Measurements from ENCODE around the gene DGKD.
A peak's percentile ranks its signal among the peaks of the same experiment; 100 is the strongest.

The DGKD gene

GRCh38 chr2:233418052-233418760 lies 63.9 kb downstream of the DGKD start:
- no peak overlapping the region for H3K4me2 ChIP-seq
- no peaks in the 10 kb centered on the region for H3K27me3 ChIP-seq (ENCODE audit: insufficient read depth, low read depth)
- no peaks in the 10 kb centered on the region for H4K20me1 ChIP-seq (ENCODE audit: insufficient read depth)
- H3K4me3 ChIP-seq (IDR thresholded peaks at IDR 0.05; ENCODE audit: insufficient read depth, low read depth, low read length), result no peak overlapping the region
- H3K36me3 ChIP-seq (ENCODE audit: insufficient read depth), result no peaks in the 10 kb centered on the region
- no peak overlapping the region for H3K9ac ChIP-seq
- no peaks in the 10 kb centered on the region for H3K79me2 ChIP-seq (ENCODE audit: insufficient read depth, low read depth)
- TF ChIP-seq, protein P1, sequence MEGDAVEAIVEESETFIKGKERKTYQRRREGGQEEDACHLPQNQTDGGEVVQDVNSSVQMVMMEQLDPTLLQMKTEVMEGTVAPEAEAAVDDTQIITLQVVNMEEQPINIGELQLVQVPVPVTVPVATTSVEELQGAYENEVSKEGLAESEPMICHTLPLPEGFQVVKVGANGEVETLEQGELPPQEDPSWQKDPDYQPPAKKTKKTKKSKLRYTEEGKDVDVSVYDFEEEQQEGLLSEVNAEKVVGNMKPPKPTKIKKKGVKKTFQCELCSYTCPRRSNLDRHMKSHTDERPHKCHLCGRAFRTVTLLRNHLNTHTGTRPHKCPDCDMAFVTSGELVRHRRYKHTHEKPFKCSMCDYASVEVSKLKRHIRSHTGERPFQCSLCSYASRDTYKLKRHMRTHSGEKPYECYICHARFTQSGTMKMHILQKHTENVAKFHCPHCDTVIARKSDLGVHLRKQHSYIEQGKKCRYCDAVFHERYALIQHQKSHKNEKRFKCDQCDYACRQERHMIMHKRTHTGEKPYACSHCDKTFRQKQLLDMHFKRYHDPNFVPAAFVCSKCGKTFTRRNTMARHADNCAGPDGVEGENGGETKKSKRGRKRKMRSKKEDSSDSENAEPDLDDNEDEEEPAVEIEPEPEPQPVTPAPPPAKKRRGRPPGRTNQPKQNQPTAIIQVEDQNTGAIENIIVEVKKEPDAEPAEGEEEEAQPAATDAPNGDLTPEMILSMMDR (conservative IDR thresholded peaks at IDR 0.05; ENCODE audit: low read depth, low read length), result no peak
- no peak overlapping the region for H2AFZ ChIP-seq (ENCODE audit: low read depth)
- no peak overlapping the region for H3K27ac ChIP-seq
- H3K4me1 ChIP-seq (ENCODE audit: low read depth, poor library complexity, severe bottlenecking), result peaks cover 16% of the 10 kb centered on the region

- Histone ChIP-seq H3K27ac (no peak overlapping the region), H3K36me3 (ENCODE audit: insufficient read depth) (no peaks in the 10 kb centered on the region), H3K79me2 (ENCODE audit: insufficient read depth, low read depth) (no peaks in the 10 kb centered on the region), H4K20me1 (ENCODE audit: insufficient read depth) (no peaks in the 10 kb centered on the region), H3K4me2 (peak overlapping the region; percentile 5; the same call in 1 of the 2 replicates), H3K4me1 (ENCODE audit: low read depth, poor library complexity, severe bottlenecking) (peaks cover 16% of the 10 kb centered on the region), H2AFZ (ENCODE audit: low read depth) (no peak overlapping the region), H3K27me3 (ENCODE audit: insufficient read depth, low read depth) (no peaks in the 10 kb centered on the region), H3K9ac (no peak overlapping the region), H3K4me3 (IDR thresholded peaks at IDR 0.05; ENCODE audit: insufficient read depth, low read depth, low read length) (no peak overlapping the region)
- TF ChIP-seq, protein P1 (conservative IDR thresholded peaks at IDR 0.05; ENCODE audit: low read depth, low read length), result no peak
Observed at GRCh38 chr2:233418761-233419546, 64.7 kb downstream of the DGKD start.

DNA sequence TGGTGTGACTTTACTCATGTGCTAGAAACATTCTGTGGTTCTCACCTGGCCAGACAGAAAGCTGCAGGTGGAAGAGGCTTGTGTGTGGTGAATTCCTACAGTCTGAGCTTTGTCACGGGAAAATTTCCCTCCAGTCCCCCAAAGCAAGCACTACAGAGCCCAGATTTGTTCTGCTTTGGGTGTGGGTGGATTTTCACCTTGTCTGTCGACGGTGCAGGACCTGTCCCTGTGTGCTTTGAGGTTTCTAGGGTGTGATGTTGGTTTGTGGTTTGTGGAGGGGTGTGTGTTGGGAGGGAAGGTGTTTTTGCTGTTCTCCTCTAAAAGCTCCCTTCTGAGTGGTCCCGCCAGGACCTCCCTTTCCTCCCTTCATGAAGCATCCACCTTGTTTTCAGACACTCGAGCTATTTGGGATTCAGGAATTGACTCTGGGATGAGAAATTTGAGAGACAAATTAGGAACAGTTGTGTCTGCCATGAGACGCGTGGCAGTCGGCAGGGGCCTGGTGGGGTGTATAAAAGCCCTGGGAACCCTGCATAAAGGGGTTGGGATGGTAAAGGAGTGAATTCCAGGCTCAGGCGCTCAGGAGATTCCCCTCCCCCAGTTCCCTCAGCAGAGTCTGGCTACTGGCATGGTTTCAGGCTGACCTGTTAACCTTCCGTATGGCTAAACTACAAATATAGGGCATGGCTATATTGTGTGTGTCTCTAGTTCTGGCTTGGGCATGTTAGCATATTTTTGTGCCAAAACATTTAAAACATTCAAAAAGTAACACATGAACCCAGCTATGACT lies 65.5 kb downstream of the DGKD start:
- no peak overlapping the region for H3K9ac ChIP-seq
- H3K36me3 ChIP-seq (ENCODE audit: insufficient read depth), result no peaks in the 10 kb centered on the region
- TF ChIP-seq, protein P1 (conservative IDR thresholded peaks at IDR 0.05; ENCODE audit: low read depth, low read length), result no peak
- H3K79me2 ChIP-seq (ENCODE audit: insufficient read depth, low read depth), result no peaks in the 10 kb centered on the region
- H3K27me3 ChIP-seq (ENCODE audit: insufficient read depth, low read depth), result no peaks in the 10 kb centered on the region
- no peak overlapping the region for H2AFZ ChIP-seq (ENCODE audit: low read depth)
- H3K4me2 ChIP-seq, result no peak overlapping the region
- no peak overlapping the region for H3K27ac ChIP-seq
- H3K4me3 ChIP-seq (IDR thresholded peaks at IDR 0.05; ENCODE audit: insufficient read depth, low read depth, low read length), result no peak overlapping the region
- H3K4me1 ChIP-seq (ENCODE audit: low read depth, poor library complexity, severe bottlenecking), result peaks cover 16% of the 10 kb centered on the region
- no peaks in the 10 kb centered on the region for H4K20me1 ChIP-seq (ENCODE audit: insufficient read depth)

- no peak overlapping the region for H3K27ac ChIP-seq
Observed at GRCh38 chr2:233421091-233421816, 67.0 kb downstream of the DGKD start.

More at GRCh38 chr2:233421091-233421816, 67.0 kb downstream of the DGKD start:
- Histone ChIP-seq H4K20me1 (ENCODE audit: insufficient read depth) (no peaks in the 10 kb centered on the region), H3K4me2 (no peak overlapping the region), H3K79me2 (ENCODE audit: insufficient read depth, low read depth) (no peaks in the 10 kb centered on the region), H3K4me3 (IDR thresholded peaks at IDR 0.05; ENCODE audit: insufficient read depth, low read depth, low read length) (no peak overlapping the region), H3K27me3 (ENCODE audit: insufficient read depth, low read depth) (no peaks in the 10 kb centered on the region), H2AFZ (ENCODE audit: low read depth) (no peak overlapping the region), H3K4me1 (ENCODE audit: low read depth, poor library complexity, severe bottlenecking) (peaks cover 16% of the 10 kb centered on the region), H3K36me3 (ENCODE audit: insufficient read depth) (no peaks in the 10 kb centered on the region), H3K9ac (no peak overlapping the region)
- TF ChIP-seq, protein P1 (conservative IDR thresholded peaks at IDR 0.05; ENCODE audit: low read depth, low read length), result no peak

Measured in KMS-11 (cell line).